Activated T-helper 2 cell treated with anti-CD3 and anti-CD28 coated beads, Interferon-gamma antibody, Interleukin-2, Interleukin-4, amounts not matched to agents 10 μg/mL and 5 μg/mL and 100 μg/mL, durations not matched to agents 14 hours and 24 hours and 36 hours (primary cell): ENCODE data around the gene GLI2. TPM values are rescaled to one million over a fixed set of nuclear protein-coding genes. Genes with fewer than 3 reads are reported as not detected.

Experiments
- DNase-seq: peaks from one replicate; pipeline ENCODE4 v3.0.0; 2021; ENCODE audit warnings: low spot score
- H3K27ac Mint-ChIP-seq: one replicate; pipeline ENCODE4 v1.8.0; 2021; ENCODE audit warnings: mixed read lengths
- H3K27me3 Mint-ChIP-seq: one replicate; pipeline ENCODE4 v1.8.0; 2021; ENCODE audit warnings: low read depth, mixed read lengths
- H3K36me3 Mint-ChIP-seq: one replicate; pipeline ENCODE4 v1.8.0; 2021; ENCODE audit warnings: low read depth, mixed read lengths
- H3K4me1 Mint-ChIP-seq: one replicate; pipeline ENCODE4 v1.8.0; 2021; ENCODE audit warnings: low read depth, mixed read lengths
- H3K4me3 Mint-ChIP-seq: one replicate; pipeline ENCODE4 v1.8.0; 2021; ENCODE audit warnings: low read depth, mild to moderate bottlenecking, moderate library complexity, mixed read lengths
- H3K9me3 Mint-ChIP-seq: one replicate; pipeline ENCODE4 v1.8.0; 2021; ENCODE audit warnings: mixed read lengths
- intact Hi-C: fragments of 100-400 bp; cut with micrococcal nuclease; formaldehyde crosslinking; loops from one replicate; pipeline ENCODE4 v1.15.1; 2023
- total RNA-seq: library from RNA; stranded (reverse); gene quantifications from 2 replicates; pipeline ENCODE4 v1.2.3, GENCODE V29; 2022

The GLI2 gene
- total RNA-seq, 1 donor from 2014 or later: 0.07 TPM

DNA sequence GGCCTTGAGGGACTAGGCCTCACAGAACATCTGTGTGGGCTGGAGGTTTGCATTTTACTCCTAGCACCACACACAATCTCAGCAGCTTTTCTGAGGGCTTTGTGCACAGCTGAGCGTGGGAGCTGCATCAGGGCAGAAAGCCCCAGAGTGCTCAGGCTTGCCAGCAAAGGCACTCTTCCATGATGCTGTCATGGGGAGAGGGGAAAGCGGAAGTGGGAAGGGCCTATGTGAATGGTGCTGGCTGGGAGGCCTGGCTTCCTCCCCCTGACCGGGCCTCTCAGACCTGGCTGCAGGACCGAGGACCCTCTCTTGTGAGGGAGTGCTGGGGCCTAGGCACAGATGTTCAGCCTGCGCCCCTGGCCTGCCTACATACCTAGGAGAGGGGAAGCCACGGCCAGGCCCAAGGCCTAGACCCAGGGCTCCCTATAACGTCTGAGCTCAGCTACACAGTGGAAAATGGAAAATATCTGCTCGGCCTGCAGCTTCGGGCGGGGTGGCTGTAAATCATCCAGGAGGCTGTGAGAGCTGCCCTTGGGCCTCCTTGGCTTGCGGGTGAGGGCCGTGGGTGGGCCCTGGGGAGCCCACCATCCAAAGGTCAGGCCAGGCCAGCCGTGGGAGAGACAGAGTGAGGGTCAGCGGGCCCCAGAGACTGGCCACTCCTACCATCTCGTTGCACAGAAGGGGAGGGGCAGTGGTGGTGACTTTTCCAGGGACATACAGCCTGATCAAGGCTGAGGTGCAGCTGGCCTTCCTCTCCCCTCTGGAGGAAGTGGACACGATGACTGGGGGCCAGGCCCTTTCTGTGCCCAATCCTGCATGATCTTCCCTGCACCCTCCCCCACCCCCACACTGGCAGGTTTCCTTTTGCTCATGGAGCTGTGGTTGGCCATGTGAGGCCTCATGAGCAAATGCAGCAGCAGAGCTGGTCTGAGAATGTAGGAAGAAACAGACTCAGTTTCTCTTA lies 22.8 kb downstream of the GLI2 start:
- no peak for DNase-seq
- Mint-ChIP-seq H3K27ac (no peak overlapping the region), H3K36me3 (no peaks in the 10 kb centered on the region), H3K4me3 (no peak overlapping the region), H3K9me3 (no peaks in the 10 kb centered on the region), H3K4me1 (no peaks in the 10 kb centered on the region), H3K27me3 (peaks cover 7% of the 10 kb centered on the region)
- intact Hi-C loops: no loop called here

DNA sequence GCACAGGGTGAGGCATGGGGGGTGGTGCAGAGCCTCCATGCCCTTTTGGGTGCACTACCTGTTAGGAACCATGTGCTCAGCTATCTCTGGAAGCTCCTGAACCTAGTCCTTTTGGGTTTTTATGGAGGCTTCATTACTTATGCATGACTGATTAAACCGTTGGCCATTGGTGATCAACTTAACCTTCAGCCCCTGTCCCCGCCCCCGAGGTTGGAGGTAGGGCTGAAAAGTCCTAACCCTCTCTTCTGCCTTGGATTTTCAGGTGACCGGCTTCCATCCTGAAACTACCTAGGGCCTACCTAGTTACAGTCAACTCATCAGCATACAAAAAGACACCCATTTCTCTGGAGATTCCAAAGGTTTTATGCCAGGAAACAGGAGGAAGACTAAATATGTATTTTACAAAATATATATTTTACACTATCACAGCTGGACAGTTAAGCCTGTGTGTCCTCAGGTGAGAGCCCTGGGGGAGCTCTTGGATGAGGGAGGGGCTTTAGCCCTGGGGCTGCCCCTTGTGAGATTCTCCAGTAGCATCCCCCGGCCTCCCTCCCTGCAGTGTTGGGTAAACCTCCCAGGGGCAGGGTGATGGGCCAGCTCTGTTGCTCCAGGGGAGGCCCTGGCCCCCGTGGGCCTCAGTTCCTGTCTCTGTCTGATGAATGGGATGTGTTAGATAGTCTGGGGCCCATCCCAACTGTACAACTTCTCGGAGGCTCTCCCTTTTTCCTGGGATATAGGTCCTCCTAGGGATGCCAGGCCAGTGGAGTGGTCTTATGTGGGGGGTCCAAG lies 24.1 kb downstream of the GLI2 start:
- DNase-seq: no peak
- H3K9me3 Mint-ChIP-seq: no peaks in the 10 kb centered on the region
- H3K36me3 Mint-ChIP-seq: no peaks in the 10 kb centered on the region
- H3K27ac Mint-ChIP-seq: no peak overlapping the region
- peaks cover 7% of the 10 kb centered on the region for H3K27me3 Mint-ChIP-seq
- no peaks in the 10 kb centered on the region for H3K4me1 Mint-ChIP-seq
- no peak overlapping the region for H3K4me3 Mint-ChIP-seq
- intact Hi-C loops: no loop called here

DNA sequence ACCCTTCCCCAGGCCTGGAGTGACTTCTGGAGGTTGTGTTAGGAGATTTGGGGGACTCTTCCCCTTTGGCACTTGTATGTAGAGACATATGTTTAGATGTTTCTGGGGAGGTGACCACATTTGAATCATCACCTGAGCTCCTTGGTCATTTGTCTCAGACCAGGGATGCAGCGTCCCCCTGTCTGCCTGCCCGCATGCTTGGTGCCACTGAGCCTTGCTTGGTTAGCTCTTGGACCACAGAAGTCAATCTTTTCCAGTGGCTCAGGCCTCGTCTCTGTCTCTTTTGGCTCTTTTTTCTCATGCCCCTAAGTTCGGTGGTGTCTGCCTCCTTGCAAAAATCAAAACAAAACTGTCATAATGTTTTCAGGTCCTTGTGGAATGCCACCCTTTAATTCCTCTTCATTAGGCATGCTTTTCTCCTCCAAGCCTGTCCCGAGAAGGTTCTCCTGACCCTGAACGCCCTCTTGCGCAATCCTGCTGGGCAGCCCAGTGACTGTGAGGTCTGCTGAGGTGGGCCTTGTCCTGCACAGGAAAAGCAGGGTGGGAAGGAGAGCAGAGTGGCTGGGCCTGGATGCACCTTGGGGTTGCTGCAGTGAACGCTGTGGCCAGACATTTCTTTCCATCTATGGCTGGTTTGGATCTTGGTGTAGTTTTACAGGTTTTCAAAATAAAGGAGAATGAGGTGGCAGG lies 24.9 kb downstream of the GLI2 start:
- Mint-ChIP-seq H3K4me3 (no peak overlapping the region), H3K4me1 (no peaks in the 10 kb centered on the region), H3K9me3 (no peaks in the 10 kb centered on the region), H3K36me3 (no peaks in the 10 kb centered on the region), H3K27me3 (peaks cover 7% of the 10 kb centered on the region), H3K27ac (no peak overlapping the region)
- DNase-seq: no peak
- intact Hi-C loops: no loop called here

DNA sequence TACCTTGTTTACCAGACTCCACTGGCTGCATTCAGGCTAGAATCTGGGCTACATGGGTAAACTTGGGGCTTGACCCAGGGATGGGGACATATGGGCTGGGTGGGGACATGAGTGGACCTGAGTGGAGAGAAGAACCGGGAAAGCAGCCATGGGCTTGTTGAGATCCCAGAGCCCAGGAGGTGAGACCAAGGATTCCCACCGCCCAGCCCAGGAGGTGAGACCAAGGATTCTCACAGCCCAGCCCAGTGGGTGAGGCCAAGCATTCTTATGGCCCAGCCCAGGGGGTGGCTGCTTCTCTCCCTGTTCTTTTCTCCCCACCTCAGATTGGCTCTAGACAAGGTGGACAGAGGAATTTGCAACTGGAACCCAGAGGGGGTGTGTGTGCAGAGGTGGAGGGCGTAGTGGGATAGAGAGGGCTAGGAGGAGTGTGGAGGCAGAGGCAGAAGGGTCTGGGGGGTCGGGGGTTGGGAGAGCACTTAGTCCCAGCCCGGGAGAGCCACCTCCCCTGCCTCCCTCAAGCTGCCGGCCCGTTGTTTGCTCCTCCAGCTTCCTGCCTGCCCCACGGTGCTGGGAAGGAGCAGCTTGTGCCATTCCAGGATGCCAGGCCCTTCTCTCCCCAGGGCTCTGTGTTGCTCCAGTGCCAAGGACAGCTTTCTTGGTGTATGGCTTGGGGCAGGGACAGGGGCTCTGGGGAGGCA lies 25.6 kb downstream of the GLI2 start:
- H3K27ac Mint-ChIP-seq: no peak overlapping the region
- DNase-seq: no peak

DNA sequence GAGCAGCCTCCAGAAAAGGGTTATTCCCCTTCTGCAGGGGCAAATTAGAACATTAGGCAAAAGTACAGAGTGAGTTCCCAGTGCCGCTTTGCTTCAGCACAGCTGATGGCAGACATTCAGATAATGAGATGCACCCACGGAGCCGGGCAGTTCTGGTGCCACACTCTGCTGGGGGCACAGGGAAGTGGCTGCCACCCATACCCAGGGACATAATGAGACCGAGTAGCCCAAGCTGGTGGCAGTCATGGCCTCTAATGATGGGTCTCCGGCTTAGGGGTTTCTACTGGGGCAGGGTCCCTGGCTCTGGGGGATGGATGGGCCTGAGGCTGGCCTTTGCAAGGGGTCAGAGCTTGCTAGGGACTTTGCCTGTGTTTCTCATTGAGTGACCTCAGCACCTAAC lies 26.2 kb downstream of the GLI2 start:
- Mint-ChIP-seq H3K9me3 (no peaks in the 10 kb centered on the region), H3K4me3 (no peak overlapping the region), H3K36me3 (no peaks in the 10 kb centered on the region), H3K4me1 (no peaks in the 10 kb centered on the region), H3K27me3 (peaks cover 2% of the 10 kb centered on the region), H3K27ac (no peak overlapping the region)
- intact Hi-C loops: no loop called here
- no peak for DNase-seq

More for the DNA sequence above, 25.6 kb downstream of the GLI2 start:
- Mint-ChIP-seq H3K4me1 (no peaks in the 10 kb centered on the region), H3K9me3 (no peaks in the 10 kb centered on the region), H3K4me3 (no peak overlapping the region), H3K36me3 (no peaks in the 10 kb centered on the region), H3K27me3 (peaks cover 6% of the 10 kb centered on the region)
- intact Hi-C loops: no loop called here

DNA sequence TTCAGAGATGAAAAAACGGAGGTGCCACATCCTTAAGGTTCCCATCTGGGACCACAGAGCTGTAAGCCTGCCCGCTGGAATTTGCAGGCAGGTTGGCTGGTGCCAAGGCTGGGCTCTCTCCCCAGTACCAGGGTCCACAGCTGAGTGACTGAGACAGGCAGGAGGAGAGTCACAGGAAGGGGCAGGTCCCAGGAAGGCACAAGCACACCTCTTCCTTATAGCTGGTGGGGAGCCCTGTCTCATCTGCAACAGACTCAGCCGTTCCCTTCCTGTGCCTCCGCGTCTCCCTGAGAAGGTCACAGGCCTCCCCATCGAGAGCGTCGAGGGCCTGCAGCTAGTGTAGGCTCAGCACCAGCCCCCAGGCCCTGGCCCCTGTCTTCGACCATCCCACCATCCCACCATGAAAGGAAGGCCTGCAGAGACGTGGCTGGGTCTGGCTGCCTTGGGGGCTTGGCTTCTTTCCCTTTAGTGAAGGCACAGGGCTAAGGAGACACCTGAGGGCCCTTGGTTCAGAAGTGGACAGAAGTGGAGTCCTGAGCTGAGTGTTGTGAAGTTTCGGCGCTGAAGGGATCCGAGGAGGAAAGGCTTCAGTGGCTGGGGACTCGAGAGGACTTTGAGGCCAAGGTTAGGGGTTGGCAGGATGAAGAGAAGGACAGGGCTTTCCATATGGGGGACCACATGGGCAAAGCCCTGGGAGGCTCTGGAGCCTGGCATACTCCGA lies 26.8 kb downstream of the GLI2 start:
- no peak overlapping the region for H3K4me3 Mint-ChIP-seq
- H3K27ac Mint-ChIP-seq: no peak overlapping the region
- H3K27me3 Mint-ChIP-seq: no peaks in the 10 kb centered on the region
- intact Hi-C loops: no loop called here
- H3K9me3 Mint-ChIP-seq: no peaks in the 10 kb centered on the region
- H3K36me3 Mint-ChIP-seq: no peaks in the 10 kb centered on the region
- DNase-seq: no peak
- no peaks in the 10 kb centered on the region for H3K4me1 Mint-ChIP-seq

DNA sequence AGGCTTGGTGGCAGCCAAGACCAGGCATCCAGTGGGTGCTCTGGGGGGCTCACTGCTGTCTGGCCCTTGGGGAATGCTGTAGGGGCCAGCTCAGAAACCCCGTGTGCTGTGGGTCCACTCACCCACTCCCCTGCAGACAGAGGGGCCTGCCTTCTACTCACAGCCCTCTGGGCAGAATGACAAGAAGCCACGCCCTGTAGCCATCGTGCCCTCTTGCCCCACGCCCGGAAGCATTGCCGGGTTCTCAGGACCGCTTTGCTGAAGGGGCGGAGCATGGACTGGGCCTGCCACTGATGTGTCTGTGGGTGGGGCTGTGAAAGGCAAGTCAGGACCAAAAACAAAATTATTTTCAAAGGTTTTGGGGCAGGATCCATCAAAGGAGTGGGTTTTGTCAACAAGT lies 27.8 kb downstream of the GLI2 start:
- H3K36me3 Mint-ChIP-seq: no peaks in the 10 kb centered on the region
- H3K4me1 Mint-ChIP-seq: no peaks in the 10 kb centered on the region
- H3K4me3 Mint-ChIP-seq: no peak overlapping the region
- intact Hi-C loops: no loop called here
- no peaks in the 10 kb centered on the region for H3K27me3 Mint-ChIP-seq
- H3K27ac Mint-ChIP-seq: no peak overlapping the region
- no peaks in the 10 kb centered on the region for H3K9me3 Mint-ChIP-seq
- no peak for DNase-seq

DNA sequence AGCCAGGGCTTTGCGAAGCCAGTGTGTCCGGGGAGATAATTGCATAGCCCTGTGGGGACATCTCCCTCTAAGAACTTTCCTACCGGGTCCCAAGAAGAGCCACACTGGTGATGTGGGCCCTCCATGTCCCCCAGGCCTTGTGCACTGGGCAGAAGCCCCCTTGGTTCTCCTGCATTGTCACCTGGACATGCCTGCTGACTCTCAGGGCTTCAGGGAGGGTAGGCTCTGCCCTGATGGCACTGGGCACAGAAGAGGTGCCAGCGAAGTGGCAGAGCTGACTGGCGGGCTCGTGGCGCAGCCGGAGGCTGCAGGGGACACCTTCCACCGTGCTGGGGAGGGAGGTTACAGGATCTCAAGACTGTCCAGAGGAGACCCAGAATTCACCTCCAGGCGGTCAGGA lies 28.3 kb downstream of the GLI2 start:
- no peaks in the 10 kb centered on the region for H3K9me3 Mint-ChIP-seq
- DNase-seq: no peak
- no peaks in the 10 kb centered on the region for H3K27me3 Mint-ChIP-seq
- H3K4me1 Mint-ChIP-seq: no peaks in the 10 kb centered on the region
- no peaks in the 10 kb centered on the region for H3K36me3 Mint-ChIP-seq
- no peak overlapping the region for H3K4me3 Mint-ChIP-seq
- intact Hi-C loops: no loop called here
- no peak overlapping the region for H3K27ac Mint-ChIP-seq

DNA sequence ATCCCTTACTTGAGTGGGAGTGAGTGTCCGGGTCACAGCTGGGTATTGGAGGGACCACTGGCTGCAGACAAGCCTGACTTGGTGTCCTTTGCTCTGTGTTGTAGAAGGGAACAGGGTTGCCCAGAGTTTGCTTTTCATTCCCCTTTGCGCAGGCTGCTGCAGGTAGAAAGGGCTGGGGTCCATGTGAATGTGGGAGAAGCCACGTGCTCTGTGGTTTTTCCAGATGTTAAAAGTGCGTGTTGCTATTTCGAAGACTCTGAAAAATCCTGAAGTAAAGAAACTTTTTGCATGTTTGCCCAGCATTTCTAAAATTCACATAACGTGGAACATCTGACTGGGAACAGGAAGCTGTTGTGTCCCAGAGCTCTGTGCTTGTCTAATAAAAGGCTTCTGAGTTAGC lies 28.8 kb downstream of the GLI2 start:
- DNase-seq: no peak
- no peak overlapping the region for H3K27ac Mint-ChIP-seq
- H3K4me3 Mint-ChIP-seq: no peak overlapping the region
- H3K9me3 Mint-ChIP-seq: no peaks in the 10 kb centered on the region
- no peaks in the 10 kb centered on the region for H3K27me3 Mint-ChIP-seq
- no peaks in the 10 kb centered on the region for H3K36me3 Mint-ChIP-seq
- no peaks in the 10 kb centered on the region for H3K4me1 Mint-ChIP-seq
- intact Hi-C loops: no loop called here

DNA sequence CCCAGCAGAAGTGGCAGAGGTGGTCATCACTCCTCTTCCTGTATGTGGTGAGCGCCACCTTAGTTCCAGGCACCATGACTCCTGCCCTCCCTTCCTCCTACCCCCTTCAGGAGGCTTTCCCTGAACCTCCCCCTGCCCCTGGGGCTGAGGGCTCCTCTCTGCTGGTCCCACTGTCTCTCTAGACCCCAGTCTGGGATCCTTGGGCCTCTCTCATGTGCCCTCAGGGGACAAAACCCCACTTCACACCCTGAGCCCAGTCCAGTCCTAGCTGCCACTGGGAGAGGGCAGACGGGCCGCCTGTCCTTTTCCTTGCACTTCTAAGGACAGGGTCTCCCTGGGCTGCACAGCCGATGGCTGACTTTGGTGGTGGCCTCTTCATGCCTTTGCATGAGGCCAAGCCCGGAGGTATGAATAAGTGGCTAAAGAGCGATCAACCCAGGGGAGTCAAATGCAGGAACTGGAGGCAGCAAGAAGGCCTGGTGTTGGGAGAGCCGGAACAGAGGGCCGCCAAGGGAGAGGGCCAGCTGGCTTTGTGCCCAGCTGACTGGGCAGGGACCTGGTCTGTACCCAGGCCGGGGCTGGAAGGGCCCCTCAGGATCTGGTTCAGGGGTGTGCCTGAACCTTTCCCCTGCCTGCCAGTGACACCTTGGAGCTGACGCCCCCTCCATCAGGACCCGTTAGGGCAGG lies 29.5 kb downstream of the GLI2 start:
- no peak overlapping the region for H3K4me3 Mint-ChIP-seq
- H3K36me3 Mint-ChIP-seq: no peaks in the 10 kb centered on the region
- no peaks in the 10 kb centered on the region for H3K4me1 Mint-ChIP-seq
- intact Hi-C loops: no loop called here
- no peaks in the 10 kb centered on the region for H3K27me3 Mint-ChIP-seq
- no peak for DNase-seq
- no peak overlapping the region for H3K27ac Mint-ChIP-seq
- H3K9me3 Mint-ChIP-seq: no peaks in the 10 kb centered on the region

DNA sequence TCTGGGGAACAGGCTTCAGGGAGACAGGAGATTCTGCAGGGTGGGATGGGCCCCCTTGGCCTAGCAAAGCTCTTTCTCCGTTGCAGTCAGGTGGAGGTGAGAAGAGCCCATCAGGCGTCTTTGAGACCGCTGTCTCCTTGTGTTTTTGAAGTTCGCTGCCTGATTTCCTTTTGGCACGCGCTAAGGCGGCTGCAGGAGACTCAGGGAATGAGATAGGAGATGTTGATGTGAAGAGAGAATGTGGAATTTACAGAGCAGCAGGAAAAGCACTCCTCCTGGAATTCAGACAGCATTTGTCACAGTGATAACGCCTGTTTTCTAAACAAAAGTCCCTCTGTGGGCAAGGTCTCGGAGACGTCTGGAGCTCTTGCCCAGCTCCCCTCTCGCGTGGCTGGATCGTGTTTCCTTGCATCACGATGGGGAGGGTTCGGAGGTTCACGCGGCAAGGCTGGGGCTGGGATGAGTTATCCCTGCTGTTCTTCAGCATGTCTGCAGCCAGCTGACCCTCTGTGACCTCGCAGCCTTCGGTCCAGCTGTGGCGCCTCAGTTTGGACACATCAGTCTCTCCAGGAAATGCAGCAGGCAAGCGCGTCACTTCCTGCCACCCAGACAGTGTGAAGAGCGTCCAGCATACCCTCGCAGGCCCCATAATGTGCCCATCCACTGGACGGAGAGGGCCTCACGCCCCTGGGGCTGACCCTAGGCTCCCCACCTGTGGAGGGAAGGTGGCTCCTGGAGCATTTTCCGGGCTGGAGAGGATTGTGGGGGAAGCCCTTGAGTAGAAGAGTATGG lies 30.2 kb downstream of the GLI2 start:
- Mint-ChIP-seq H3K9me3 (no peaks in the 10 kb centered on the region), H3K36me3 (no peaks in the 10 kb centered on the region), H3K27me3 (no peaks in the 10 kb centered on the region), H3K4me3 (no peak overlapping the region), H3K27ac (no peak overlapping the region), H3K4me1 (no peaks in the 10 kb centered on the region)
- no peak for DNase-seq
- intact Hi-C loops: no loop called here
